ENCODE measurements around the gene PPME1. TPM values are rescaled to one million over a fixed set of nuclear protein-coding genes. Genes with fewer than 3 reads are reported as not detected.

Gene PPME1
- total and polyA plus RNA-seq, 2 of the 4 experiments (the other 2 are of a cell fraction), result 42.3 to 89.5 TPM

DNA sequence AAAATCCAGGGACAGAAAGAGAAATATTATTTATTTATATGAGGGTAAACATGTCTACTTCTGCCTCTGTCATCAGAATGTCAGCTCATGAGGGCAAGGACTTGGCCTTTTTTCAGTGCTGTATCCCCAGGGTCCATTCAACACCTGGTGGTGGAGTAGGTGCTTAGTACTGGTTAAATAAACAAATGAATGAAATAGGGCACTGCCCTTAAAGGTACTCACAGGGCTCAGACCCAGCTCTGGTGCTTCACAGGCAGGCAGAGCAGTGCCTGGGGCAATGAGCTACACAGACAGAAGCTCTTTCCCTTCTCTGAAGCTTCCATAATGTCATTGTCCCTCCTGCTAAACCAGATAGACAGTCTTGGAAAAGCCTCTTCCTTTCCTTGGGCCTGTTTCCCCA lies 109.4 kb downstream of the PPME1 start:
- TF ChIP-seq MXI1 (IDR thresholded peaks at IDR 0.05; ENCODE audit: borderline replicate concordance, low read depth, low read length), result no peak
- no peak for TF ChIP-seq CEBPB (IDR thresholded peaks at IDR 0.05; ENCODE audit: low read depth, low read length)
- no peak for TF ChIP-seq FOS (IDR thresholded peaks at IDR 0.05; ENCODE audit: low read depth, low read length)
- TF ChIP-seq, protein P1, sequence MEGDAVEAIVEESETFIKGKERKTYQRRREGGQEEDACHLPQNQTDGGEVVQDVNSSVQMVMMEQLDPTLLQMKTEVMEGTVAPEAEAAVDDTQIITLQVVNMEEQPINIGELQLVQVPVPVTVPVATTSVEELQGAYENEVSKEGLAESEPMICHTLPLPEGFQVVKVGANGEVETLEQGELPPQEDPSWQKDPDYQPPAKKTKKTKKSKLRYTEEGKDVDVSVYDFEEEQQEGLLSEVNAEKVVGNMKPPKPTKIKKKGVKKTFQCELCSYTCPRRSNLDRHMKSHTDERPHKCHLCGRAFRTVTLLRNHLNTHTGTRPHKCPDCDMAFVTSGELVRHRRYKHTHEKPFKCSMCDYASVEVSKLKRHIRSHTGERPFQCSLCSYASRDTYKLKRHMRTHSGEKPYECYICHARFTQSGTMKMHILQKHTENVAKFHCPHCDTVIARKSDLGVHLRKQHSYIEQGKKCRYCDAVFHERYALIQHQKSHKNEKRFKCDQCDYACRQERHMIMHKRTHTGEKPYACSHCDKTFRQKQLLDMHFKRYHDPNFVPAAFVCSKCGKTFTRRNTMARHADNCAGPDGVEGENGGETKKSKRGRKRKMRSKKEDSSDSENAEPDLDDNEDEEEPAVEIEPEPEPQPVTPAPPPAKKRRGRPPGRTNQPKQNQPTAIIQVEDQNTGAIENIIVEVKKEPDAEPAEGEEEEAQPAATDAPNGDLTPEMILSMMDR (conservative IDR thresholded peaks at IDR 0.05; ENCODE audit: low read depth, low read length), result no peak
- no peak for TF ChIP-seq POLR2A (IDR thresholded peaks at IDR 0.05; ENCODE audit: low read depth, low read length)
- TF ChIP-seq MAFK (IDR thresholded peaks at IDR 0.05; ENCODE audit: low read depth, low read length), result no peak
- TF ChIP-seq, protein P2, sequence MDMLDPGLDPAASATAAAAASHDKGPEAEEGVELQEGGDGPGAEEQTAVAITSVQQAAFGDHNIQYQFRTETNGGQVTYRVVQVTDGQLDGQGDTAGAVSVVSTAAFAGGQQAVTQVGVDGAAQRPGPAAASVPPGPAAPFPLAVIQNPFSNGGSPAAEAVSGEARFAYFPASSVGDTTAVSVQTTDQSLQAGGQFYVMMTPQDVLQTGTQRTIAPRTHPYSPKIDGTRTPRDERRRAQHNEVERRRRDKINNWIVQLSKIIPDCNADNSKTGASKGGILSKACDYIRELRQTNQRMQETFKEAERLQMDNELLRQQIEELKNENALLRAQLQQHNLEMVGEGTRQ (IDR thresholded peaks at IDR 0.05; ENCODE audit: low read depth, low read length), result no peak
- TF ChIP-seq RAD21 (IDR thresholded peaks at IDR 0.05; ENCODE audit: low read length), result no peak
- no peak for TF ChIP-seq SMC3 (IDR thresholded peaks at IDR 0.05; ENCODE audit: low read depth, low read length)
- no peak for TF ChIP-seq CHD1 (IDR thresholded peaks at IDR 0.05; ENCODE audit: low read depth, low read length)
- no peak for TF ChIP-seq RCOR1 (IDR thresholded peaks at IDR 0.05; ENCODE audit: insufficient replicate concordance, low read length)
- TF ChIP-seq MAZ (IDR thresholded peaks at IDR 0.05; ENCODE audit: borderline replicate concordance, low read depth, low read length), result no peak
- no peak for TF ChIP-seq RFX5 (IDR thresholded peaks at IDR 0.05; ENCODE audit: low read depth, low read length)
- TF ChIP-seq, protein P3, sequence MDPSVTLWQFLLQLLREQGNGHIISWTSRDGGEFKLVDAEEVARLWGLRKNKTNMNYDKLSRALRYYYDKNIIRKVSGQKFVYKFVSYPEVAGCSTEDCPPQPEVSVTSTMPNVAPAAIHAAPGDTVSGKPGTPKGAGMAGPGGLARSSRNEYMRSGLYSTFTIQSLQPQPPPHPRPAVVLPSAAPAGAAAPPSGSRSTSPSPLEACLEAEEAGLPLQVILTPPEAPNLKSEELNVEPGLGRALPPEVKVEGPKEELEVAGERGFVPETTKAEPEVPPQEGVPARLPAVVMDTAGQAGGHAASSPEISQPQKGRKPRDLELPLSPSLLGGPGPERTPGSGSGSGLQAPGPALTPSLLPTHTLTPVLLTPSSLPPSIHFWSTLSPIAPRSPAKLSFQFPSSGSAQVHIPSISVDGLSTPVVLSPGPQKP (IDR thresholded peaks at IDR 0.05; ENCODE audit: borderline replicate concordance, low read depth, low read length), result no peak
- no peak for TF ChIP-seq NFE2L2 (IDR thresholded peaks at IDR 0.05; ENCODE audit: low read depth, low read length)
- no peak for TF ChIP-seq BHLHE40 (IDR thresholded peaks at IDR 0.05; ENCODE audit: low read depth, low read length)
- Histone ChIP-seq H4K91ac (ENCODE audit: insufficient read depth, low read depth, low read length) (peak overlapping the region; percentile 26; the same call in 1 of the 2 replicates), H3K27ac (ENCODE audit: insufficient read depth, low read length) (peak overlapping the region; percentile 65; the same call in 1 of the 2 replicates), H3K18ac (ENCODE audit: low read depth, low read length) (peak overlapping the region; percentile 84), H3K4ac (ENCODE audit: low read depth, low read length) (peak overlapping the region; percentile 58; the same call in 1 of the 2 replicates), H3K4me3 (ENCODE audit: insufficient read depth, low read depth, low read length) (no peak overlapping the region), H2BK20ac (ENCODE audit: low read depth, low read length) (peak overlapping the region; percentile 86), H4K8ac (ENCODE audit: low read depth in 2 of 2, low read length in 2 of 2) (peak overlapping the region in 1 of 2 experiments; percentile 33; a peak in 1 of 4 replicates), H3K23ac (ENCODE audit: low read depth, low read length) (peak overlapping the region; percentile 46; the same call in 1 of the 2 replicates), H2AK9ac (replicated peaks; ENCODE audit: low read depth, low read length, poor library complexity) (no peak overlapping the region), H3K4me2 (ENCODE audit: low read depth, low read length) (no peak overlapping the region), H2AFZ (replicated peaks; ENCODE audit: low read length, poor library complexity) (no peak overlapping the region), H3K4me1 (ENCODE audit: control insufficient read depth, insufficient read depth, low read length) (peaks cover 43% of the 10 kb centered on the region), H2BK120ac (ENCODE audit: low read depth, low read length) (peak overlapping the region; percentile 73; the same call in 1 of the 2 replicates), H2BK5ac (ENCODE audit: low read depth, low read length, poor library complexity, severe bottlenecking) (peak overlapping the region; percentile 71), H3K14ac (replicated peaks; ENCODE audit: low read depth, low read length) (no peak overlapping the region; the same call in 1 of the 2 replicates), H3K79me1 (ENCODE audit: low read depth in 1 of 2, low read length in 2 of 2) (peaks cover 0 to 7% of the 10 kb centered on the region in 2 experiments; a peak in 1 of 4 replicates), H4K5ac (ENCODE audit: low read depth, low read length) (peak overlapping the region; percentile 55), H3K9me1 (ENCODE audit: insufficient read depth, low read length) (peaks cover 46% of the 10 kb centered on the region), H2BK15ac (ENCODE audit: low read depth, low read length) (peak overlapping the region; percentile 81; the same call in 1 of the 3 replicates), H3K56ac (ENCODE audit: extremely low read depth, insufficient read depth, low read length) (no peak overlapping the region), H4K20me1 (ENCODE audit: insufficient read depth, low read length) (no peaks in the 10 kb centered on the region), H3K27me3 (ENCODE audit: control insufficient read depth, insufficient read depth, low read length) (no peaks in the 10 kb centered on the region), H3K9me3 (ENCODE audit: control insufficient read depth, insufficient read depth, low read length) (no peaks in the 10 kb centered on the region), H3K36me3 (ENCODE audit: control insufficient read depth, insufficient read depth, low read length) (peaks cover 6% of the 10 kb centered on the region), H2AK5ac (ENCODE audit: low read depth, low read length) (peak overlapping the region; percentile 80), H3K9ac (ENCODE audit: low read depth, low read length) (no peak overlapping the region)
- ChIA-PET CTCF (interaction anchor here (0.7 kb wide), 1 partner anchor 13 kb away, joined by 3 read pairs; no protein-coding TSS in a partner anchor), POLR2A (ENCODE audit: unreplicated experiment) (no interaction called here)
- DNase-seq (no peak), ATAC-seq (ENCODE audit: low read depth) (no peak)
- intact Hi-C loops (cut with micrococcal nuclease) (no loop called here), dilution Hi-C loops (cut with HindIII; ENCODE audit: low sequenced_read_pairs, unreplicated experiment) (no loop called here), in situ Hi-C loops (cut with MboI; ENCODE audit: low sequenced_read_pairs) (no loop called here)
- no TSS peak for BruUV-seq (replicated peaks)
